Stimulated activated CD8-positive, alpha-beta memory T cell treated with anti-CD3 and anti-CD28 coated beads, Interleukin-2, amount 100 ng/mL, for 1 hour (primary cell): ENCODE measurements around the gene DGKE.
A peak's percentile ranks its signal among the peaks of the same experiment; 100 is the strongest.

Source experiments
- DNase-seq, 2 donors: peaks; one replicate each; pipeline ENCODE4 v3.0.0-alpha.2; 2020; ENCODE audit warnings: low read depth in 2 of 2

Gene DGKE

GRCh38 chr17:56815711-56816110 is 18.2 kb upstream of the DGKE start:
- no peak for DNase-seq

GRCh38 chr17:56817066-56817465 is 16.9 kb upstream of the DGKE start:
- DNase-seq, result no peak

GRCh38 chr17:56819030-56819429 is 14.9 kb upstream of the DGKE start:
- no peak for DNase-seq

- peak; percentile 37 to 39 for DNase-seq
These were observed 14.4 kb upstream of the DGKE start for GRCh38 chr17:56819431-56820145.

GRCh38 chr17:56820207-56820606 is 13.7 kb upstream of the DGKE start:
- no peak for DNase-seq

- DNase-seq, result no peak
These were observed 12.0 kb upstream of the DGKE start for GRCh38 chr17:56821847-56822534.

GRCh38 chr17:56822725-56823124 is 11.2 kb upstream of the DGKE start:
- DNase-seq, result no peak

- DNase-seq, result no peak
These were observed 10.1 kb upstream of the DGKE start for GRCh38 chr17:56823848-56824247.

- DNase-seq, result no peak
These were observed 9.4 kb upstream of the DGKE start for GRCh38 chr17:56824503-56824902.

GRCh38 chr17:56826611-56827414 is 7.1 kb upstream of the DGKE start:
- DNase-seq, result no peak

- no peak for DNase-seq
These were observed 3.1 kb upstream of the DGKE start for GRCh38 chr17:56830726-56831368.

- no peak for DNase-seq
These were observed 2.4 kb upstream of the DGKE start for GRCh38 chr17:56831369-56832095.

GRCh38 chr17:56832446-56832845 is 1.5 kb upstream of the DGKE start:
- DNase-seq, result no peak

GRCh38 chr17:56833057-56833808 is 718 bp upstream of the DGKE start:
- DNase-seq, result peak; percentile 27 to 47

GRCh38 chr17:56834380-56835263 is 671 bp downstream of the DGKE start:
- DNase-seq, result peak; percentile 51 to 53

- DNase-seq, result no peak
These were observed 1.3 kb downstream of the DGKE start for GRCh38 chr17:56835264-56835585.

- no peak for DNase-seq
These were observed 4.7 kb downstream of the DGKE start for GRCh38 chr17:56838687-56839086.

GRCh38 chr17:56842577-56842976 is 8.6 kb downstream of the DGKE start:
- no peak for DNase-seq

GRCh38 chr17:56845934-56846333 is 12.0 kb downstream of the DGKE start:
- DNase-seq, result no peak

GRCh38 chr17:56847106-56847505 is 13.2 kb downstream of the DGKE start:
- no peak for DNase-seq
